ENCODE data around the gene FAM43B. TPM values are rescaled to one million over a fixed set of nuclear protein-coding genes. Genes with fewer than 3 reads are reported as not detected.
A peak's percentile ranks its signal among the peaks of the same experiment; 100 is the strongest.

Gene FAM43B
- polyA plus RNA-seq, 1 donor = 0.31 TPM

- no peak overlapping the region for H3K4me3 ChIP-seq (ENCODE audit: low read length)
Observed at GRCh38 chr1:20551161-20551560, 1.2 kb upstream of the FAM43B start.

GRCh38 chr1:20552728-20553445 is 514 bp downstream of the FAM43B start:
- DNase-seq = peak in 1 of 2 donors; percentile 40
- Histone ChIP-seq H3K36me3 (ENCODE audit: control insufficient read depth, insufficient read depth, low read length) (no peaks in the 10 kb centered on the region), H3K4me3 (ENCODE audit: low read length) (peak overlapping the region; percentile 18), H3K4me1 (ENCODE audit: control insufficient read depth, insufficient read depth, low read length) (peaks cover 8% of the 10 kb centered on the region), H3K9me3 (ENCODE audit: control insufficient read depth, low read depth, low read length) (peaks cover 8% of the 10 kb centered on the region), H3K27me3 (ENCODE audit: control insufficient read depth, insufficient read depth, low read length) (peaks cover 72% of the 10 kb centered on the region), H3K27ac (ENCODE audit: low read length) (no peak overlapping the region)
- WGBS (ENCODE audit: insufficient coverage, low lambda C conversion rate) = no CpG with 5 or more reads among the region's 82 CpGs

More at GRCh38 chr1:20551161-20551560, 1.2 kb upstream of the FAM43B start:
- no peaks in the 10 kb centered on the region for H3K36me3 ChIP-seq (ENCODE audit: control insufficient read depth, insufficient read depth, low read length)
- peaks cover 62% of the 10 kb centered on the region for H3K27me3 ChIP-seq (ENCODE audit: control insufficient read depth, insufficient read depth, low read length)
- H3K4me1 ChIP-seq (ENCODE audit: control insufficient read depth, insufficient read depth, low read length) = peaks cover 8% of the 10 kb centered on the region
- no CpG with 5 or more reads among the region's 3 CpGs for WGBS (ENCODE audit: insufficient coverage, low lambda C conversion rate)
- DNase-seq = no peak
- peaks cover 8% of the 10 kb centered on the region for H3K9me3 ChIP-seq (ENCODE audit: control insufficient read depth, low read depth, low read length)
- H3K27ac ChIP-seq (ENCODE audit: low read length) = no peak overlapping the region

- no peaks in the 10 kb centered on the region for H3K36me3 ChIP-seq (ENCODE audit: control insufficient read depth, insufficient read depth, low read length)
- H3K27me3 ChIP-seq (ENCODE audit: control insufficient read depth, insufficient read depth, low read length) = peaks cover 66% of the 10 kb centered on the region
- WGBS (ENCODE audit: insufficient coverage, low lambda C conversion rate) = no CpG with 5 or more reads among the region's 7 CpGs
- no peak overlapping the region for H3K4me3 ChIP-seq (ENCODE audit: low read length)
- no peak overlapping the region for H3K27ac ChIP-seq (ENCODE audit: low read length)
- DNase-seq = no peak
- H3K4me1 ChIP-seq (ENCODE audit: control insufficient read depth, insufficient read depth, low read length) = peaks cover 8% of the 10 kb centered on the region
- H3K9me3 ChIP-seq (ENCODE audit: control insufficient read depth, low read depth, low read length) = peaks cover 8% of the 10 kb centered on the region
Observed at GRCh38 chr1:20555025-20555757, 2.8 kb downstream of the FAM43B start.

DNA sequence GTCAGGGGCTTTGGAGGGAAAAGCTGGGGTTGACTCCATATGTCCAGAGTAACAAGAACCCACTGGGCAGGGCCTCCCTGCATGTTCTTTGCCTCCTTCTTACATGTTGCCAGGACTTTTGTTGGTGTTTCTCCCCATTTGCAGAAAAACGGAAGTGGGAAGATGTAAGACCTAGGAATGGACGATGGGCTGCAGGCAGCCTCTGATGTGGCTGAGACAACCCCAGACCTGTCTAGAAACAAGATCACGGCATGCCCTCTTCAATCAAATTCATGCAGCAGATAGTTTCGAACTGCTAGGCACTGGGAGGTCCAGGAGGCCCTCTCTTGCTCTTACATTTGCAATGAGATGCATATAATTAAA is 3.4 kb downstream of the FAM43B start:
- H3K36me3 ChIP-seq (ENCODE audit: control insufficient read depth, insufficient read depth, low read length) = no peaks in the 10 kb centered on the region
- peaks cover 8% of the 10 kb centered on the region for H3K4me1 ChIP-seq (ENCODE audit: control insufficient read depth, insufficient read depth, low read length)
- peaks cover 64% of the 10 kb centered on the region for H3K27me3 ChIP-seq (ENCODE audit: control insufficient read depth, insufficient read depth, low read length)
- no peak overlapping the region for H3K4me3 ChIP-seq (ENCODE audit: low read length)
- no peak for DNase-seq
- H3K27ac ChIP-seq (ENCODE audit: low read length) = no peak overlapping the region
- H3K9me3 ChIP-seq (ENCODE audit: control insufficient read depth, low read depth, low read length) = peaks cover 8% of the 10 kb centered on the region
- WGBS (ENCODE audit: insufficient coverage, low lambda C conversion rate) = no CpG with 5 or more reads among the region's 4 CpGs

DNA sequence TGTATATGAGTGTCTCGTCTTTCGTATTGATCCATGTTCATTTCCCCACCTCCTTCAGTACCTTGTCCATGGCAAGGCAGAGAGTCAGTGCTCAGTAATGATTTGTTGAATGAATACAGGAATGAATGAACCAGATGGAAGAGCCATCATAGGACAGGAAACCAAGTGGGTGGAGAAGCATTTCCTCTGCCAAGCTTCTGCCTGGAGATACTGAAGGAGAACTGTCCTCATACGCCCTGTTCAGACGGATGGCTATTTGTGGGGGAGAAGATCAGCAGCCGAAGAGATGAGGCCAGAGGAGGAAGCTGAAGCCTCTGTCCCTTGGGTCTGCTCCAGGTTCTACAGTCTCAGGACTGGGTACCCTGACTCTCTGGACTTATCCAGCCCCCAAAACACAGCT is 5.8 kb downstream of the FAM43B start:
- H3K9me3 ChIP-seq (ENCODE audit: control insufficient read depth, low read depth, low read length) = no peaks in the 10 kb centered on the region
- no peak overlapping the region for H3K27ac ChIP-seq (ENCODE audit: low read length)
- H3K4me1 ChIP-seq (ENCODE audit: control insufficient read depth, insufficient read depth, low read length) = peaks cover 3% of the 10 kb centered on the region
- H3K4me3 ChIP-seq (ENCODE audit: low read length) = no peak overlapping the region
- no peaks in the 10 kb centered on the region for H3K36me3 ChIP-seq (ENCODE audit: control insufficient read depth, insufficient read depth, low read length)
- DNase-seq = no peak
- 88% methylated on average over 3 of the region's 5 CpGs for WGBS (ENCODE audit: insufficient coverage, low lambda C conversion rate)
- peaks cover 42% of the 10 kb centered on the region for H3K27me3 ChIP-seq (ENCODE audit: control insufficient read depth, insufficient read depth, low read length)

DNA sequence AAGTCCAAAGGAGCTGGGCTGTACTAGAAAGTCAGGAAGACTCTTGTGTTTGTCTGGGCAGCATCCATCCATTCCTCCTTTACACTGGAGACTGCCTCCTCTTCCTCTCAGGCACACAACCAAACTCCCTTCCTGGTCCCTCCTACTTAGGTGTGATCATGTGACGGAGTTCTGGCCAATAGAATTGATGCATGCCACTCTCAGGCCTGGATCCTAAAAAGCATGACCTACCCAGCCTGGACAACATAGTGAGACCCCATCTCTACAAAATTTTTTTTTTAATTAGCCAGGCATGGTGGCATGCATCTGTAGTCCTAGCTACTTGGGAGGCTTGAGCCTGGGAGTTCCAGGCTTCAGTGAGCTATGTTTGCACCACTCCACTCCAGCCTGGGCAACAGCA is 8.6 kb downstream of the FAM43B start:
- H3K27ac ChIP-seq (ENCODE audit: low read length) = no peak overlapping the region
- H3K4me1 ChIP-seq (ENCODE audit: control insufficient read depth, insufficient read depth, low read length) = no peaks in the 10 kb centered on the region
- WGBS (ENCODE audit: insufficient coverage, low lambda C conversion rate) = no CpG with 5 or more reads among the region's 1 CpG
- no peaks in the 10 kb centered on the region for H3K9me3 ChIP-seq (ENCODE audit: control insufficient read depth, low read depth, low read length)
- DNase-seq = no peak
- H3K36me3 ChIP-seq (ENCODE audit: control insufficient read depth, insufficient read depth, low read length) = no peaks in the 10 kb centered on the region
- peaks cover 22% of the 10 kb centered on the region for H3K27me3 ChIP-seq (ENCODE audit: control insufficient read depth, insufficient read depth, low read length)
- H3K4me3 ChIP-seq (ENCODE audit: low read length) = no peak overlapping the region

GRCh38 chr1:20565234-20565633 is 12.9 kb downstream of the FAM43B start:
- WGBS (ENCODE audit: insufficient coverage, low lambda C conversion rate) = 82% methylated on average over 3 of the region's 4 CpGs
- H3K27ac ChIP-seq (ENCODE audit: low read length) = no peak overlapping the region

GRCh38 chr1:20569523-20570098 is 17.2 kb downstream of the FAM43B start:
- no peak for DNase-seq
- Histone ChIP-seq H3K36me3 (ENCODE audit: control insufficient read depth, insufficient read depth, low read length) (no peaks in the 10 kb centered on the region), H3K27me3 (ENCODE audit: control insufficient read depth, insufficient read depth, low read length) (peaks cover 13% of the 10 kb centered on the region), H3K9me3 (ENCODE audit: control insufficient read depth, low read depth, low read length) (no peaks in the 10 kb centered on the region), H3K27ac (ENCODE audit: low read length) (no peak overlapping the region), H3K4me3 (ENCODE audit: low read length) (no peak overlapping the region), H3K4me1 (ENCODE audit: control insufficient read depth, insufficient read depth, low read length) (no peaks in the 10 kb centered on the region)
- no CpG with 5 or more reads among the region's 4 CpGs for WGBS (ENCODE audit: insufficient coverage, low lambda C conversion rate)

More at GRCh38 chr1:20565234-20565633, 12.9 kb downstream of the FAM43B start:
- Histone ChIP-seq H3K4me3 (ENCODE audit: low read length) (no peak overlapping the region), H3K36me3 (ENCODE audit: control insufficient read depth, insufficient read depth, low read length) (no peaks in the 10 kb centered on the region), H3K27me3 (ENCODE audit: control insufficient read depth, insufficient read depth, low read length) (peaks cover 11% of the 10 kb centered on the region), H3K9me3 (ENCODE audit: control insufficient read depth, low read depth, low read length) (no peaks in the 10 kb centered on the region), H3K4me1 (ENCODE audit: control insufficient read depth, insufficient read depth, low read length) (no peaks in the 10 kb centered on the region)
- DNase-seq = no peak

GRCh38 chr1:20571427-20571826 is 19.1 kb downstream of the FAM43B start:
- H3K9me3 ChIP-seq (ENCODE audit: control insufficient read depth, low read depth, low read length) = no peaks in the 10 kb centered on the region
- no peaks in the 10 kb centered on the region for H3K4me1 ChIP-seq (ENCODE audit: control insufficient read depth, insufficient read depth, low read length)
- no peak overlapping the region for H3K27ac ChIP-seq (ENCODE audit: low read length)
- DNase-seq = no peak
- peaks cover 13% of the 10 kb centered on the region for H3K27me3 ChIP-seq (ENCODE audit: control insufficient read depth, insufficient read depth, low read length)
- no peak overlapping the region for H3K4me3 ChIP-seq (ENCODE audit: low read length)
- no peaks in the 10 kb centered on the region for H3K36me3 ChIP-seq (ENCODE audit: control insufficient read depth, insufficient read depth, low read length)
- WGBS (ENCODE audit: insufficient coverage, low lambda C conversion rate) = 100% methylated on average over 2 of the region's 5 CpGs

DNA sequence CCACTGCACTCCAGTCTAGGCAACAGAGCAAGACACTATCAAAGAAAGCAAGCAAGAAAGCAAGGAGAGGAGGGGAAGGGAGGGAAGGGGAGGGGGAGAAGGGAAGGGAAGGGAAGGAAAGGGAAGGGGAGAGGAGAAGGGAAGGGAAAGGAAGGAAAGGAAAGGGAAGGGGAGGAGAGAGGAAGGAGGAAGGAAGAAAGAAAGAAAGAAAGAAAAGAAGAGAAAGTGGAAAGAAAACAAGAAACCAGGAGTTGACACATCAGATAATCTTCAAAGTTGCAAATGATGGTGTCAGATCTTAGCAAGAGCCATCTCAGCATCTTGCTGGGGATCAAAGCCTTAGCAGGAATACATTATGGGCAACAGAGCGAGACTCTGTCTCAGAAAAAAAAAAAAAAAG is 21.6 kb downstream of the FAM43B start:
- H3K27me3 ChIP-seq (ENCODE audit: control insufficient read depth, insufficient read depth, low read length) = peaks cover 13% of the 10 kb centered on the region
- H3K9me3 ChIP-seq (ENCODE audit: control insufficient read depth, low read depth, low read length) = no peaks in the 10 kb centered on the region
- no peaks in the 10 kb centered on the region for H3K4me1 ChIP-seq (ENCODE audit: control insufficient read depth, insufficient read depth, low read length)
- DNase-seq = no peak
- H3K27ac ChIP-seq (ENCODE audit: low read length) = no peak overlapping the region
- no peak overlapping the region for H3K4me3 ChIP-seq (ENCODE audit: low read length)
- WGBS (ENCODE audit: insufficient coverage, low lambda C conversion rate) = 78% methylated on average over 1 of the region's 1 CpG
- no peaks in the 10 kb centered on the region for H3K36me3 ChIP-seq (ENCODE audit: control insufficient read depth, insufficient read depth, low read length)

All from large intestine (tissue), 3 donors.